ENCODE results near the gene PAFAH1B1. TPM values are rescaled to one million over a fixed set of nuclear protein-coding genes. Genes with fewer than 3 reads are reported as not detected.
A peak's percentile ranks its signal among the peaks of the same experiment; 100 is the strongest.

Gene PAFAH1B1
- total and polyA plus RNA-seq, 10 of the 15 experiments (the other 5 are each of a cell fraction or from before 2014, with no cell fraction given): 28.9 to 107 (median 49.1) TPM

- TF ChIP-seq, protein P1, sequence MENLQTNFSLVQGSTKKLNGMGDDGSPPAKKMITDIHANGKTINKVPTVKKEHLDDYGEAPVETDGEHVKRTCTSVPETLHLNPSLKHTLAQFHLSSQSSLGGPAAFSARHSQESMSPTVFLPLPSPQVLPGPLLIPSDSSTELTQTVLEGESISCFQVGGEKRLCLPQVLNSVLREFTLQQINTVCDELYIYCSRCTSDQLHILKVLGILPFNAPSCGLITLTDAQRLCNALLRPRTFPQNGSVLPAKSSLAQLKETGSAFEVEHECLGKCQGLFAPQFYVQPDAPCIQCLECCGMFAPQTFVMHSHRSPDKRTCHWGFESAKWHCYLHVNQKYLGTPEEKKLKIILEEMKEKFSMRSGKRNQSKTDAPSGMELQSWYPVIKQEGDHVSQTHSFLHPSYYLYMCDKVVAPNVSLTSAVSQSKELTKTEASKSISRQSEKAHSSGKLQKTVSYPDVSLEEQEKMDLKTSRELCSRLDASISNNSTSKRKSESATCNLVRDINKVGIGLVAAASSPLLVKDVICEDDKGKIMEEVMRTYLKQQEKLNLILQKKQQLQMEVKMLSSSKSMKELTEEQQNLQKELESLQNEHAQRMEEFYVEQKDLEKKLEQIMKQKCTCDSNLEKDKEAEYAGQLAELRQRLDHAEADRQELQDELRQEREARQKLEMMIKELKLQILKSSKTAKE (IDR thresholded peaks at IDR 0.05; ENCODE audit: low read depth, poor library complexity, severe bottlenecking): peak; percentile 54
- no peak for TF ChIP-seq LARP7 (IDR thresholded peaks at IDR 0.05)
- no peak for TF ChIP-seq HDAC6 (IDR thresholded peaks at IDR 0.05; ENCODE audit: unreplicated experiment)
- peak in 1 of 2 experiments; percentile 54; a peak in 2 of 4 replicates for TF ChIP-seq IKZF2 (IDR thresholded peaks at IDR 0.05)
- TF ChIP-seq RAD51 (IDR thresholded peaks at IDR 0.05): no peak; the same call in 1 of the 2 replicates
- TF ChIP-seq, protein P2, sequence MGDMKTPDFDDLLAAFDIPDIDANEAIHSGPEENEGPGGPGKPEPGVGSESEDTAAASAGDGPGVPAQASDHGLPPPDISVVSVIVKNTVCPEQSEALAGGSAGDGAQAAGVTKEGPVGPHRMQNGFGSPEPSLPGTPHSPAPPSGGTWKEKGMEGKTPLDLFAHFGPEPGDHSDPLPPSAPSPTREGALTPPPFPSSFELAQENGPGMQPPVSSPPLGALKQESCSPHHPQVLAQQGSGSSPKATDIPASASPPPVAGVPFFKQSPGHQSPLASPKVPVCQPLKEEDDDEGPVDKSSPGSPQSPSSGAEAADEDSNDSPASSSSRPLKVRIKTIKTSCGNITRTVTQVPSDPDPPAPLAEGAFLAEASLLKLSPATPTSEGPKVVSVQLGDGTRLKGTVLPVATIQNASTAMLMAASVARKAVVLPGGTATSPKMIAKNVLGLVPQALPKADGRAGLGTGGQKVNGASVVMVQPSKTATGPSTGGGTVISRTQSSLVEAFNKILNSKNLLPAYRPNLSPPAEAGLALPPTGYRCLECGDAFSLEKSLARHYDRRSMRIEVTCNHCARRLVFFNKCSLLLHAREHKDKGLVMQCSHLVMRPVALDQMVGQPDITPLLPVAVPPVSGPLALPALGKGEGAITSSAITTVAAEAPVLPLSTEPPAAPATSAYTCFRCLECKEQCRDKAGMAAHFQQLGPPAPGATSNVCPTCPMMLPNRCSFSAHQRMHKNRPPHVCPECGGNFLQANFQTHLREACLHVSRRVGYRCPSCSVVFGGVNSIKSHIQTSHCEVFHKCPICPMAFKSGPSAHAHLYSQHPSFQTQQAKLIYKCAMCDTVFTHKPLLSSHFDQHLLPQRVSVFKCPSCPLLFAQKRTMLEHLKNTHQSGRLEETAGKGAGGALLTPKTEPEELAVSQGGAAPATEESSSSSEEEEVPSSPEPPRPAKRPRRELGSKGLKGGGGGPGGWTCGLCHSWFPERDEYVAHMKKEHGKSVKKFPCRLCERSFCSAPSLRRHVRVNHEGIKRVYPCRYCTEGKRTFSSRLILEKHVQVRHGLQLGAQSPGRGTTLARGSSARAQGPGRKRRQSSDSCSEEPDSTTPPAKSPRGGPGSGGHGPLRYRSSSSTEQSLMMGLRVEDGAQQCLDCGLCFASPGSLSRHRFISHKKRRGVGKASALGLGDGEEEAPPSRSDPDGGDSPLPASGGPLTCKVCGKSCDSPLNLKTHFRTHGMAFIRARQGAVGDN (IDR thresholded peaks at IDR 0.05): no peak
- TF ChIP-seq, protein P3, sequence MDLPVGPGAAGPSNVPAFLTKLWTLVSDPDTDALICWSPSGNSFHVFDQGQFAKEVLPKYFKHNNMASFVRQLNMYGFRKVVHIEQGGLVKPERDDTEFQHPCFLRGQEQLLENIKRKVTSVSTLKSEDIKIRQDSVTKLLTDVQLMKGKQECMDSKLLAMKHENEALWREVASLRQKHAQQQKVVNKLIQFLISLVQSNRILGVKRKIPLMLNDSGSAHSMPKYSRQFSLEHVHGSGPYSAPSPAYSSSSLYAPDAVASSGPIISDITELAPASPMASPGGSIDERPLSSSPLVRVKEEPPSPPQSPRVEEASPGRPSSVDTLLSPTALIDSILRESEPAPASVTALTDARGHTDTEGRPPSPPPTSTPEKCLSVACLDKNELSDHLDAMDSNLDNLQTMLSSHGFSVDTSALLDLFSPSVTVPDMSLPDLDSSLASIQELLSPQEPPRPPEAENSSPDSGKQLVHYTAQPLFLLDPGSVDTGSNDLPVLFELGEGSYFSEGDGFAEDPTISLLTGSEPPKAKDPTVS (IDR thresholded peaks at IDR 0.05; ENCODE audit: low read depth, low read length): peak; percentile 22; the same call in 1 of the 2 replicates
- TF ChIP-seq NFIC (IDR thresholded peaks at IDR 0.05; ENCODE audit: low read depth, low read length): 0 out of 2 replicates have a peak, but pooled peaks have one; percentile 20
- TF ChIP-seq RB1 (IDR thresholded peaks at IDR 0.05; ENCODE audit: borderline replicate concordance): no peak
- TF ChIP-seq RUNX3 (IDR thresholded peaks at IDR 0.05; ENCODE audit: low read length): peak; percentile 49
- no peak for TF ChIP-seq SP1 (IDR thresholded peaks at IDR 0.05; ENCODE audit: low read depth, low read length)
- no peak for TF ChIP-seq CHD1 (IDR thresholded peaks at IDR 0.05; ENCODE audit: low read depth, low read length)
- no peak for TF ChIP-seq STAT1 (conservative IDR thresholded peaks at IDR 0.05)
- no peak for TF ChIP-seq USF2 (IDR thresholded peaks at IDR 0.05; ENCODE audit: borderline replicate concordance, low read depth, low read length)
- no peak for TF ChIP-seq POU2F2 (IDR thresholded peaks at IDR 0.05; ENCODE audit: borderline replicate concordance, low read depth, low read length)
- TF ChIP-seq SIX5 (IDR thresholded peaks at IDR 0.05; ENCODE audit: low read depth, low read length, severe bottlenecking): no peak
- TF ChIP-seq CREB1 (IDR thresholded peaks at IDR 0.05; ENCODE audit: low read depth): no peak
- peak; percentile 70; the same call in 1 of the 2 replicates for TF ChIP-seq ZNF217 (IDR thresholded peaks at IDR 0.05)
- no peak for TF ChIP-seq IKZF1 (conservative IDR thresholded peaks at IDR 0.05)
- TF ChIP-seq ZSCAN29 (IDR thresholded peaks at IDR 0.05): no peak
- TF ChIP-seq, protein P4, sequence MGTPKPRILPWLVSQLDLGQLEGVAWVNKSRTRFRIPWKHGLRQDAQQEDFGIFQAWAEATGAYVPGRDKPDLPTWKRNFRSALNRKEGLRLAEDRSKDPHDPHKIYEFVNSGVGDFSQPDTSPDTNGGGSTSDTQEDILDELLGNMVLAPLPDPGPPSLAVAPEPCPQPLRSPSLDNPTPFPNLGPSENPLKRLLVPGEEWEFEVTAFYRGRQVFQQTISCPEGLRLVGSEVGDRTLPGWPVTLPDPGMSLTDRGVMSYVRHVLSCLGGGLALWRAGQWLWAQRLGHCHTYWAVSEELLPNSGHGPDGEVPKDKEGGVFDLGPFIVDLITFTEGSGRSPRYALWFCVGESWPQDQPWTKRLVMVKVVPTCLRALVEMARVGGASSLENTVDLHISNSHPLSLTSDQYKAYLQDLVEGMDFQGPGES (IDR thresholded peaks at IDR 0.05): no peak
- no peak for TF ChIP-seq TCF12 (IDR thresholded peaks at IDR 0.05; ENCODE audit: low read depth, low read length)
These were observed 21.7 kb upstream of the PAFAH1B1 start (continued) for GRCh38 chr17:2571523-2572303.
